WTC11 (cell line): ENCODE measurements around the gene FRS3.

ENCODE experiments used
- GABPB1 ChIP-seq: sonication (generic); formaldehyde crosslinking; IDR thresholded peaks from 2 replicates; pipeline ENCODE4 v1.8.1; 2023; ENCODE audit warnings: mild to moderate bottlenecking, missing genetic modification reagents
- NFE2L1 ChIP-seq: sonication (generic); formaldehyde crosslinking; IDR thresholded peaks from 2 replicates; pipeline ENCODE4 v1.8.1; 2023; ENCODE audit warnings: missing genetic modification reagents
- NFYB ChIP-seq: sonication (generic); formaldehyde crosslinking; conservative IDR thresholded peaks from 2 replicates; pipeline ENCODE4 v1.8.0; 2022; ENCODE audit warnings: low read depth, missing genetic modification reagents
- TCF7 ChIP-seq: sonication (generic); formaldehyde crosslinking; IDR thresholded peaks from 2 replicates; pipeline ENCODE4 v1.8.0; 2022; ENCODE audit warnings: mild to moderate bottlenecking, low read depth, missing genetic modification reagents, moderate library complexity
- TF ChIP-seq, protein P1 (sequence below): sonication (generic); formaldehyde crosslinking; IDR thresholded peaks from 2 replicates; pipeline ENCODE4 v1.8.0; 2022; ENCODE audit warnings: mild to moderate bottlenecking, missing genetic modification reagents
- TF ChIP-seq, protein P2 (sequence below): sonication (generic); formaldehyde crosslinking; IDR thresholded peaks from 2 replicates; pipeline ENCODE4 v1.8.1; 2022; ENCODE audit warnings: mild to moderate bottlenecking, moderate library complexity, missing genetic modification reagents
- TF ChIP-seq, protein P3 (sequence below): fragments of 200-600 bp; IDR thresholded peaks from 2 replicates; pipeline ENCODE4 v1.8.0; 2022; ENCODE audit warnings: antibody characterized with exemption
- TF ChIP-seq, protein P4 (sequence below): fragments of 250-450 bp; sonication (Bioruptor Pico); IDR thresholded peaks from 2 replicates; pipeline ENCODE4 v1.9.0; 2021; ENCODE audit warnings: mild to moderate bottlenecking, borderline replicate concordance

DNA sequence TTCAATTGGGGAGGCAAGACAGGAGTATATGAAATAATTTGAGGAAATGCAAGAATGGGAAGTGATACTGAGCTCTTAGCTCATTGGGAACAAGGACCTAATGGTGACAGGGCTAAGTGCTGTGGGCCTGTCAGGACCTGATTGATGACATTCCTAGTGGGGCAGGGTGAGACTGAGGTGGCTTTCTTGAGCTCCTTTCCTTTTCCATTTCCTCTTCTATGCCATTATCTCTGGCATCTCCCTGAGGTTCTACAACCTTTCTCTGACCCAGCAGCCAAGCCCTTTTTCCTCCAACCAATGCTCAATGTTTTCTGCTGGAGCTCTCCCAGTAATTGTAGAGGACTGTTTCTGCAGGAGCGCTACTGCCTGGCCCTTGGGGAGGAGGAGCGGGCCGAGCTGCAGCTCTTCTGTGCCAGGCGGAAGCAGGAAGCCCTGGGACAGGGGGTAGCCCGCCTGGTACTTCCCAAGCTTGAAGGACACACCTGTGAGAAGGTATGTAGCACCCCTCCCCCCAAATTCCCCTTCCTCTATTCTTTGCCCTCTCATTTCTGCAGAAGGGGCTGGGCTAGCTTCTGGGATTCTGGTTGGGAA is 5.0 kb upstream of the FRS3 start:
- TF ChIP-seq, protein P1, sequence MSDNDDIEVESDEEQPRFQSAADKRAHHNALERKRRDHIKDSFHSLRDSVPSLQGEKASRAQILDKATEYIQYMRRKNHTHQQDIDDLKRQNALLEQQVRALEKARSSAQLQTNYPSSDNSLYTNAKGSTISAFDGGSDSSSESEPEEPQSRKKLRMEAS: no peak
- TF ChIP-seq, protein P2, sequence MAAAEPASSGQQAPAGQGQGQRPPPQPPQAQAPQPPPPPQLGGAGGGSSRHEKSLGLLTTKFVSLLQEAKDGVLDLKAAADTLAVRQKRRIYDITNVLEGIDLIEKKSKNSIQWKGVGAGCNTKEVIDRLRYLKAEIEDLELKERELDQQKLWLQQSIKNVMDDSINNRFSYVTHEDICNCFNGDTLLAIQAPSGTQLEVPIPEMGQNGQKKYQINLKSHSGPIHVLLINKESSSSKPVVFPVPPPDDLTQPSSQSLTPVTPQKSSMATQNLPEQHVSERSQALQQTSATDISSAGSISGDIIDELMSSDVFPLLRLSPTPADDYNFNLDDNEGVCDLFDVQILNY: no peak
- TF ChIP-seq, protein P3, sequence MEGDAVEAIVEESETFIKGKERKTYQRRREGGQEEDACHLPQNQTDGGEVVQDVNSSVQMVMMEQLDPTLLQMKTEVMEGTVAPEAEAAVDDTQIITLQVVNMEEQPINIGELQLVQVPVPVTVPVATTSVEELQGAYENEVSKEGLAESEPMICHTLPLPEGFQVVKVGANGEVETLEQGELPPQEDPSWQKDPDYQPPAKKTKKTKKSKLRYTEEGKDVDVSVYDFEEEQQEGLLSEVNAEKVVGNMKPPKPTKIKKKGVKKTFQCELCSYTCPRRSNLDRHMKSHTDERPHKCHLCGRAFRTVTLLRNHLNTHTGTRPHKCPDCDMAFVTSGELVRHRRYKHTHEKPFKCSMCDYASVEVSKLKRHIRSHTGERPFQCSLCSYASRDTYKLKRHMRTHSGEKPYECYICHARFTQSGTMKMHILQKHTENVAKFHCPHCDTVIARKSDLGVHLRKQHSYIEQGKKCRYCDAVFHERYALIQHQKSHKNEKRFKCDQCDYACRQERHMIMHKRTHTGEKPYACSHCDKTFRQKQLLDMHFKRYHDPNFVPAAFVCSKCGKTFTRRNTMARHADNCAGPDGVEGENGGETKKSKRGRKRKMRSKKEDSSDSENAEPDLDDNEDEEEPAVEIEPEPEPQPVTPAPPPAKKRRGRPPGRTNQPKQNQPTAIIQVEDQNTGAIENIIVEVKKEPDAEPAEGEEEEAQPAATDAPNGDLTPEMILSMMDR: no peak
- TF ChIP-seq, protein P4, sequence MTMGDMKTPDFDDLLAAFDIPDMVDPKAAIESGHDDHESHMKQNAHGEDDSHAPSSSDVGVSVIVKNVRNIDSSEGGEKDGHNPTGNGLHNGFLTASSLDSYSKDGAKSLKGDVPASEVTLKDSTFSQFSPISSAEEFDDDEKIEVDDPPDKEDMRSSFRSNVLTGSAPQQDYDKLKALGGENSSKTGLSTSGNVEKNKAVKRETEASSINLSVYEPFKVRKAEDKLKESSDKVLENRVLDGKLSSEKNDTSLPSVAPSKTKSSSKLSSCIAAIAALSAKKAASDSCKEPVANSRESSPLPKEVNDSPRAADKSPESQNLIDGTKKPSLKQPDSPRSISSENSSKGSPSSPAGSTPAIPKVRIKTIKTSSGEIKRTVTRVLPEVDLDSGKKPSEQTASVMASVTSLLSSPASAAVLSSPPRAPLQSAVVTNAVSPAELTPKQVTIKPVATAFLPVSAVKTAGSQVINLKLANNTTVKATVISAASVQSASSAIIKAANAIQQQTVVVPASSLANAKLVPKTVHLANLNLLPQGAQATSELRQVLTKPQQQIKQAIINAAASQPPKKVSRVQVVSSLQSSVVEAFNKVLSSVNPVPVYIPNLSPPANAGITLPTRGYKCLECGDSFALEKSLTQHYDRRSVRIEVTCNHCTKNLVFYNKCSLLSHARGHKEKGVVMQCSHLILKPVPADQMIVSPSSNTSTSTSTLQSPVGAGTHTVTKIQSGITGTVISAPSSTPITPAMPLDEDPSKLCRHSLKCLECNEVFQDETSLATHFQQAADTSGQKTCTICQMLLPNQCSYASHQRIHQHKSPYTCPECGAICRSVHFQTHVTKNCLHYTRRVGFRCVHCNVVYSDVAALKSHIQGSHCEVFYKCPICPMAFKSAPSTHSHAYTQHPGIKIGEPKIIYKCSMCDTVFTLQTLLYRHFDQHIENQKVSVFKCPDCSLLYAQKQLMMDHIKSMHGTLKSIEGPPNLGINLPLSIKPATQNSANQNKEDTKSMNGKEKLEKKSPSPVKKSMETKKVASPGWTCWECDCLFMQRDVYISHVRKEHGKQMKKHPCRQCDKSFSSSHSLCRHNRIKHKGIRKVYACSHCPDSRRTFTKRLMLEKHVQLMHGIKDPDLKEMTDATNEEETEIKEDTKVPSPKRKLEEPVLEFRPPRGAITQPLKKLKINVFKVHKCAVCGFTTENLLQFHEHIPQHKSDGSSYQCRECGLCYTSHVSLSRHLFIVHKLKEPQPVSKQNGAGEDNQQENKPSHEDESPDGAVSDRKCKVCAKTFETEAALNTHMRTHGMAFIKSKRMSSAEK: no peak
- TF ChIP-seq NFE2L1: no peak
- no peak for TF ChIP-seq NFYB (CRISPR knock-in tag)
- no peak for TF ChIP-seq TCF7 (CRISPR knock-in tag)
- TF ChIP-seq GABPB1 (CRISPR knock-in tag): no peak
